HG03354 (cell line): ENCODE data around the gene SLC35F1.

Source experiments
- ATAC-seq: cut with Tn5 transposase; IDR thresholded peaks from one replicate; pipeline ENCODE4 v1.9.1; 2021; ENCODE audit warnings: mild to moderate bottlenecking; ENCODE audit not compliant: unreplicated experiment, poor library complexity, severe bottlenecking

Gene SLC35F1

DNA sequence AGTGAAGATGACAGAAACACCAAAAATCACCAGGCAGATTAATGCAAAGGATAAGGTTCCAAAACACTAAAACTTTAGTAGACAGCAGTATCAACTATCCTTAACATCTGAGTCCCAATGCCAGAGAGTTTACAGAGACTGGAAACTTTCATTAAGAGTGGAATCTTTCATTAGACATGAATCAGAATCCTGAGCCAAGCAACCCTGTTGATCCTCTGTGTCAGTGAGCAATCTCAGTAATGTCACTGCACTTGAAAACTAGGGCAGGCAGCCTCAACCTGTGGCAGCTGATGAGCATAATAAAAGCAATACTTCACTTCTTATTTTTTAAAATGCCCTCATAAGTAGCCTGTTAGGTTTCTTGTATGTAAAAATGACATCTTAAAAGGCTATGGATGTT is 388.3 kb downstream of the SLC35F1 start:
- no peak for ATAC-seq

DNA sequence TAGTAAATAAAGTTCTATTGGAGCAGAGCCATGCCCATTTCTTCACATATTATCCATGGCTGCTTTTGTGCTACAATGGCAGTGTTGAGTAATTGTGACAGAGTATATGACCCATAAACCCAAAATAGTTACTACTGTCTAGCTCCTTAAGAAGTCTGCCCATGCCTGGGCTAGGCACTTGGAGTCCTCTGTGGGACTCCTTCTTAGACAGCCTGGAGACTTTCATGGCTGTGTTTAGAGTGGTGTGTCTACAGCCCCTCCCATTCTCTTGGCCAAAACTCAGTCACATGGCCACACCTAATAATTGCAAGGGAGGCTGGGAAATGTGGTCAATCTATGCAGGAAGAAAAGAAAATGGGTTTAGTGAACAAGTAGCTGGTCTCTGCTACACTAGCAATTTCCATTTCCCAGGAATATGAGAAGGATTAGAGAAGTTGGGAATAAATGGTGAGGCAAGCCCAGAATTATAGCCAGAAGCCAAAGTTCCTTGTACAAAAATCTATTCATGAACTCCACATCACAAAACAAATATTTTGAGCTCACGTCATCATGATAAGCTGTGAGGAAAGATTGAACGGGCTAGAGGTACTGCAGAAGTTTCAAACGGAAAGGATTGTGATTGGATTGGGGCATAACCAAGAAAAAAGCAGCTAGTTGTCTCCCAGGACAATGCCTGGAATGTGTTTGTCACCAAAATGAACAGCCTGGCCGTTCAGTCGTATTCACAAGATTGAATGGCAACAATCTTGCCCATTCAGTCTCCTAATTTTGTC is 389.3 kb downstream of the SLC35F1 start:
- ATAC-seq = no peak

DNA sequence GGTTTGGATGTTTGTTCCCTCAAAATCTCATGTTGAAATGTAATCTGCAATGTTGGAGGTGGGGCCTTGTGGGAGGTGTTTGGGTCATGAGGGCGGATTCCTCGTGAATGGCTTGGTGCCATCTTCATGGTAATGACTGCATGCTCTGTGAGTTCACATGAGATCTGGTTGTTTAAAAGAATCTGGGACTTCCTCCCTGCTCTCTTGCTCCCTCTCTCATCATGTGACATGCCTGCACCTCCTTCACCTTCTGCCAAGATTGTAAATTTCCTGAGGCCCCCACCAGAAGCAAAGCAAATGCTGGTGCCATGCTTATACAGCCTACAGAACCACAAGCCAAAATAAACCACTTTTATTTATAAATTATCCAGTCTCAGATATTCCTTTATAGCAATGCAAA is 390.8 kb downstream of the SLC35F1 start:
- ATAC-seq = no peak

DNA sequence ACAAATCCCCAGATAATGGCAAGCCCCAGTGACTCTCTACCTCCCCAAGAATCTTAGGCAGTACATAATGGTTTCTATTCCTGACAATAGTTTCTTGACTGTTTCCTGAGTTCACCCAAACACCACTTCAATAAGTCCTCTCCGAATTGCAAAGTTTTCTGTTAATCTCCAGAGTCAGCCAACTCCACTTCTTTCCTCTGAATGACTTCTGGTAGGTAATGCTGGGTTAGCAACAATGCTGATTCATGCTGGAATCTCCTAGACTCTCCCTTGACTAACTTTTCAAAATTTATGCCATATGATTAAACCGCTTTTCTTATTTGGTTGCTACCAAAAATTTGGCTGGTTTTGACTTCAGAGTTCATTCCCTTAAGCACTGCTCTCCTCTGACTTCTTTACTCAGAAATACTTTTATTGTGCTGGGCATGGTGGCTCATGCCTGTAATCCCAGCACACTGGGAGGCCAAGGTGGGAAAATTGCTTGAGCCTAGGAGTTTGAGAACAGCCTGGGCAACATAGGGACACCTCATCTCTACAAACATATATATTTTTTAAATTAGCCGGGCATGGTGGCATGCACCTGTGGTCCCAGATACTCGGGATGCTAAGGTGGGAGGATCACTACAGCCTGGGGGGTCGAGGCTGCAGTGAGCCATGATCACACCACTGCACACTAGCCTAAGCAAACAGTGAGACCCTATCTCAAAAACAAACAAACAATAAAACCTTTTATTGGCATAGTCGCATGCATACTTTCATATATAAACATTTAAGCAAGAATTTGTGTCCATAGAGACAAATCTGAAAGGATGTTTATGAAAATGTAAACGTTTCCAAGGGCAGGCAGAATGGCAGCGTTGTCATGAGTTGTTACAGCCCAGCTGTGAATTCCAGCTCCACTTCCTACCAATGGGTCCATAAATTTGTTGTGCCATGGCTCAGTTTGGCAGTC is 391.7 kb downstream of the SLC35F1 start:
- no peak for ATAC-seq

DNA sequence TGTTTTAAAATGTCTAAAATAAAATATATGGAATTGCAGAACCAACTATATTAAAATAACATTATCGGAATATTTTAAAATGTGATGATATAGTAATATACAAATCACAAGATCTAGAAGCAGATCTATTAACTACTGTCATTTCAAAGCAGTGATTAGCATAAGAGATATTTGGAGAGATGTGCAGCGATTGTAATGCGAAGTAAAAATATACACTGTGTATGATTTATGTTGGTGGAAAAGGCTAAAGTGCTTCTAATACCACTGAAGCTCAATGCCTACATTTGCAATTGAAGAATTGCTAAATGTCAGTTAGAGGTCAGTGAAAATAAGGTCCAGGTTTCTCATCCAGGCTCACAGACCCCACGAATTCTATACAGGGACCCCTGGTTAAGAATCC is 392.4 kb downstream of the SLC35F1 start:
- ATAC-seq = no peak

DNA sequence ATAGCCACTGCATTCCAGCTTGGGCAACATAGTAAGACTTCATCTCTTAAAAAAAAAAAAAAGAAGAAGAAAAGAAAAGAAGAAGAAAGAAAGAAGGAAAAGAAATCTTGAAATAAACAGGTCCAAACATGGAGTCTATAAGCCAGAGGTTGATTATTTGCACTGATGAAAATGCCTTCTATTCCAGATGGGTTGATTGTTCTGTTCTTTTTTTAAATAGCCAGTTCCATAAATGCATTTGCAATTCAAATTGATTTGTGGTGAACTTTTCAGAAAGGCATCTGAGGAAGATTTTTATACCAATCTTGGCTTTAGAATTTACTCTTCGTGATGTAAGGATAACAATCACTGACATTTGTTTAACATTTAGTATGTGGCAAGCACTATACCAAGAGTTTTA is 397.3 kb downstream of the SLC35F1 start:
- no peak for ATAC-seq

DNA sequence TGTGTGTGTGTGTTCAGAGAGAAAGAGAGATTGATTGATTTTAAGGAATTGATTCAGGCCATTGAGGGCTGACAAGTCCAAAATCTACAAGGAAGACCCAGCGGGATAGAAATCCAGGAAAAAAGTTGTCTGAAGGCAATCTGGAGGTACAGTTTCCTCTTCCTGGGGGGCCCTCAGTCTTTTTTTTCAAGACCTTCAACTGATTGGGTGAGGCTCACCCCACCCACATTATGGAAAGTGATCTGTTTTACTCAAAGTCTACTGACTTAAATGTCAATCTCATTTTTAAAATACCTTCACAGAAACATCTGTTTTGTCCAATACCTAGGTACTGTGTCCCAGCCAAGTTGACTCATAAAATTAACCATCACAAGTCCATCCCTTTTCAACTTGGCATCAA is 398.0 kb downstream of the SLC35F1 start:
- no peak for ATAC-seq

DNA sequence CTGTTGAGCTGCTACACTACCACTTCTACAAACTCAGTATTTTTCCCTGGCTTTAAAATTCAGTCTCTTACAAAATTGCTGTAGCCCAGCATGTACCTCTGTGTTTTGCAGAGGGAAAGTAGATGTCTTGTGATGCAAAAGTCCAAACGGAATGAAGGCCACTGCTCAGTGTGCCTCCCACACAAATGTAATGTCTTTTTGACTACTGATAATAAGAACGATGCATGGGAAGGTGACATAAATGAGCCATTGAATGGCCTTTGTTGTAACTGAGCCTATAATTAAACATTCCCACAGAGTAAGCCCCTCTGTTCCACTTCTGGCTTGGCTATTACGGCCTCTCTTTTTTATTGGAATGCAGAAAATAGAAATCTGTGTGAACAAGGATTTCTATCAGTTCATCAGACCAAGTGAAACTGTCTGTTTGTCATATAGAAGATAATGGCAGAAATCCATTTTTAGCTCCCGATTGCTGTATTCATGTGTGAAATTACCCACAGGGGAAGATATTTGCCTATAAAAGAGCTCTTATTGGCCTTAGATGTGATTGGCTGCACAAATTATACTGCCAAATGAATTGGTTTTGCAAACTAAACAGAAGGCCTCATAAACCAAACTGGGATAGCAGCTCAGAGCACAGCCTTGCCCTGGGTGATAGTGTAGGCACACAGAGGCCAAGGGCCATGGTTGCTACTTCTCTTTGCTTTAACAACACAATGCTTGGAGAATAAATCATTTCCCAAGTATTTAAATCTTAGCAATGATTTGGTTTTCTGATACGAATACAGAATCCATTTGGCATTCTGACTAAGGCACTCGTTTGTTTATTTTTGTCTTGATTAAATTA is 399.6 kb downstream of the SLC35F1 start:
- no peak for ATAC-seq

DNA sequence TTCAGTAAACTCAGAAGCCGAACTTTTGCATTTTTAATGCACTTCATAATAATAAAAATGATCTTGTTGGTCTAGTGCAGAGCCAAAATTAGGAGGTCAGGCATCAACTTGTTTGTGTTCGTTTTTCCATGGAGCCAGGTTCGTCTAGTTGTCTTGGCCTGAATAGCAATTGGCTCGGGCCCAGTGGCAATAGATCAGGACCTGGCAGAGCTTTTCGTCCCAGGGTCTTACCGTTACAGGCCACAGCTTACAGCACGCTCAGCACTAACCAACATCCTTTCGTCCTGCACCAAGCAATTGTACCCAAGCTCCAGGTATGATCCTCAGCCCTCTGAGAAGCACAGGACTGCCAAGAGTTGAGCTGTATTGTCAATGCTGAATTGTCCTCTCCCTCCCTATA is 400.5 kb downstream of the SLC35F1 start:
- no peak for ATAC-seq

DNA sequence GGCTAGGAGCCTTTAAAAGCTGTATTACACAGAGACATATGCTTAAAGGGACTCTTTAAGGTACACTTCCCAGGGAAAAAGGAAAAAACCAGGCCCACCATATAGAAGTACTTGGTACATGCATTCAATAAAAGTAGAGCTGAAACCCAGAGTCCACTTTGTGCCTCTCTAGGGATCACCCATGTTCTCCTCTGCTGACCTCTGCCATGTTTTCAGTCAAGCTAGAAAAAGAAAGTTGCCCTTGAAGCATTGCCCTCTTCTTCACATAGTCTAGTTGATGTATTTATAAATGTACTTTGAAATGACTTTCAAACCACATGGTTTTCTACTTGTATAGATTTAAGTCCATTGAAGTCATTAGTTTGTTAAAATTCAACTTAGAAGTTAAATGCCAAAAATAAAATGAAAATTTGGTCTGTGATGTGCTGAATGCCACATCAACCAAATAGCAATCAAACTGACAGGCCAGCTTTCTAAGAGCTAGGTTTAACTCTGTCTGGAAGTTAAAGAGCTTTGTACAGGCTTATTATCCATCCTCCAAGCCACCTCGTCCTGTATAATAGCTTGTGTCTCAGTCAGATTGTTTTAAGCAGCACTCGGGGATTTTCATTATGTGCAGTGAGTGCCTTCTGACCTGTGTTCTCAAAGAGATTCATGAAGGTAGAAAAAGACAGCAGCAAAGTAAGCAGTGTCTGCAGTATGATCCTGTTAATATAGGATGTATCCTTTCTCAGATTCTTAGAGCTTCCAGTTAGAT is 402.5 kb downstream of the SLC35F1 start:
- no peak for ATAC-seq

DNA sequence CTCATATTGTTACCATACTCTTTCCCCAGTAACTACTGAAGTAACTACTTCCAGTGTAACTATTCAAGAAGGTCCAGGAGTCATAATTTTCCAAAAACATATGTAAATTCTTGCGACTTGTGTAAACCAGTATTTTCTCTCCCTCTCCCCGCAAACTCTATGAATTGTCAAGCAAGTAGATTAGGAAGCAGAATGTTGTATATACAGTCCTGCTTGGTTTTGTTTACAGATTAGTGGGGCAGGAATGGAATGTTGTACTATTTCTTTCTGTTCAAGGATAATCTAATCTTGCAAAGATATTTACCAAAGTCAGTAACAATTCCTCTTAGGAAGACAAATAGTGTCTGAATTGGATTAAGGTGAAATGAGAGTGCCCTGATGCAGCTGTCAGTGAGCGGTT is 406.1 kb downstream of the SLC35F1 start:
- no peak for ATAC-seq

DNA sequence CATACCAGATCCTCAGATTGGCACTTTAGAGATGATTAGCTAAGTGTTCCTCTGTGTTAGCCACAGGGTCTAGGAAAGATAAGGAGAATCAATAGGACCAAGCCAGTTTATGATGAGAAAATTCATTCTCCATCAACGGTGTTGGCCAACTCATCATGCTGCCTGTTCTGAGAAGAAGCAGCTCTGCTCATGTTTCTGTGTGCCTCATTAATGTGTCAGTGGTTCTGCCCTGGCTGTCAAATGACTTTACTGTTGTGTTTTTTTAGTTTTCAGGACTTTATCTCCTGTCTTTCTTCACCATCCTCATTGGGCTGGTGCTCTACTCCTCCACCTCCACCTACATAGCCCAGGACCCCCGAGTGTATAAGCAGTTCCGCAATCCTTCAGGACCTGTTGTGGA is 406.7 kb downstream of the SLC35F1 start:
- no peak for ATAC-seq

DNA sequence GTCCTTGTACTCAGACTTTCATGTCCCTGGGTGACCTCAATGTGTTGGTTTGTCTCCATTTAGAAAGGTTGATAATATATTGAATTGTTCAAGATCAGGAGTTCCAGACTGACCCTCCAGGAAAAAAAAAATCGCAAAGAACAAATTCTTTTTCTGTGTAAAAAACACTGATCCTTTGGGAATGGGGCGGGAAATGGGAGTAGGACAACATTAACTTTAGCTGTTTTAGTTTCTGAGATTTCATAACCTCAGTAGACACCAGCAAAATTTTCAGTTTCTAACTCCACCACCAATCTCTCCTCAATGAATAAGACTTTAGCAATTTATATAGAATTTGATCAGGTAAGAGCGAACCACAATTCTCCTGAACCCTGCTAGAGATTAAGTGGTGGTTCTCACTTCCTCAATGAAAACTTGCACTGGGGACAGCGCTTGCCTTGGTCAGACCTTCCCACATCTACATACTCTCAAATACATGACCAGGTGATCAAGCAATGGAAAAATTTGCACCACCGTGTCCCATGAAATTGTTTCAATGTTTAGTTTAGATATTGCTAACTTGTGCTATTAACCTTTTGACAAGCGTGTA is 409.8 kb downstream of the SLC35F1 start:
- ATAC-seq = no peak

DNA sequence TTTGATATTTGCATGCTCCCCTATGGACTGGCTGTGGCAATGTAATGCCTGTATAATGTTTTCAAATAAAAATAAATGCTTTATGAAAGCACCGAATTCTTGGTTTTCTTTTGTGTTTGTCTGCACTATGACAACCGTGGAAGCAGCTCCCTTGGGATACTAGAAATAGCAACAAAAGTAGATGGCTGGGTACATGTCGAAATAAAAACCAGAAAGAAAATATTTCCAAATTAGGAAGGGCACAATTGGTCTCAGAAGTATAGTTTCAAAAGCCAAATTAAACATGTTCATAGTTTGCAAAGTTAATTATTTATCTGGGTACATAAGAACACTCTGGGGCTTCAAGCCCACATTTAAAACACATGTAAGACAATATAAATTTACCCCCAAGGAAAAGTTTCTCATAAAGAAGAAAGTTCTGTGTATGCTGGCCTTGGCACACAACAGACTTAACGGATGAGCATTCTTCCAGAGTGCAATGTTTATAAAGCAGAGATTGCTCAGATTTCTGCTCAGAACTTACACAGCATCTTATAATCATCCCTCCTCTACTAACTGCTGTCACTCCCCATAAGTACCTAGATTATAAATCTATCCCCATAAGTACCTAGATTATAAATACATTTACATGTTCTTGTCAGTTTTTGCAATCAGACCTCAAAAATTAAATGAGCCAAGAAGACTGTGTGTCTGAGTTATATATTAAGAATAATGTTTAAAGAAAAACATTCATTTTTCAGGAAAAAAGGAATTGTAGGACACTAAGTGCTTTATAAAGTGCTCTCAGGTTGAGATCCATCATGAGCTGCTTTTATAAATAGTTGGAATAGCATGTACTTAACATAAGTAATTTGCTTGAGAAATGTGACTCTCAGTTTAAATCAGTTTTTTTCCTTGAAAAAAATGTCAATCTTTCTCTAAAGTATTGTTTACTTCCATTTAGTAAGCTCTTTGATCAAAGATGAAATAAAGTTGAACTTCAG is 410.8 kb downstream of the SLC35F1 start:
- ATAC-seq = no peak

DNA sequence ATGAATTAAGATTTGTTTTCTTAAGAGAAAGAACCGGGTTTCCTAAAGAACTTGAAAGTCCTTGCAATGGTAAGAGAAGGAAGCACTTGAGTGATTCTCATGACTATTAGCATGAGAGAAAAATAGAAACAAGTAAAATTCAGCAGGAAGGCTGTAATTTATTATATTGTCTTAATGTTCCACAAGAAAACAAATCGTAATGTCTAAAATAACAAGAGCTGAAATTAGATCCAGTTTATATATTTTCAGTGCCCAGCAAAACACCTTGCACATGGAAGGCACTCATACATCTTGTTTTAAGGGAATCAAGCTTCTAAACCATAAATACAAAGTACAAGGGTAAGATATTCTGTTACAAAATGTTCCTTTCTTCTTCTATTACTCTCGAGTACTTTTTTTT is 411.6 kb downstream of the SLC35F1 start:
- ATAC-seq = no peak

DNA sequence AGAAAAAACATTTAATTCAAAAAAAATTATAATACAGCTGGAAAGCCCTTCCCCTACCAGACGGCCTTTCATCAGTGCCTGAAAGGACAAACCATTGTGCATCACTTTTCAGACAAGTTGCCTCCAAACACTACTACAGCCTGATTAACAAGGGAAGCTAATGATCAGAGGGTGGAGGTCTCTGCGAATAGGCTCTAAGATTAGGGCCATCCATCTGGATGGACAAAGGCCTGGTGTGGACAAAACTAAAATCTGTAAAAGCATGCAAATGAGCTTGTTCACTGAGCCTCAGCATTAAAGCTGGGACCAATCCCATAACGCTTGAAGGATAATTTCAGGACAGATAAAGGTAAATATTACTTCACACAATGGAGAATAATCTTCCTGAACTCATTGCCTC is 412.4 kb downstream of the SLC35F1 start:
- no peak for ATAC-seq

DNA sequence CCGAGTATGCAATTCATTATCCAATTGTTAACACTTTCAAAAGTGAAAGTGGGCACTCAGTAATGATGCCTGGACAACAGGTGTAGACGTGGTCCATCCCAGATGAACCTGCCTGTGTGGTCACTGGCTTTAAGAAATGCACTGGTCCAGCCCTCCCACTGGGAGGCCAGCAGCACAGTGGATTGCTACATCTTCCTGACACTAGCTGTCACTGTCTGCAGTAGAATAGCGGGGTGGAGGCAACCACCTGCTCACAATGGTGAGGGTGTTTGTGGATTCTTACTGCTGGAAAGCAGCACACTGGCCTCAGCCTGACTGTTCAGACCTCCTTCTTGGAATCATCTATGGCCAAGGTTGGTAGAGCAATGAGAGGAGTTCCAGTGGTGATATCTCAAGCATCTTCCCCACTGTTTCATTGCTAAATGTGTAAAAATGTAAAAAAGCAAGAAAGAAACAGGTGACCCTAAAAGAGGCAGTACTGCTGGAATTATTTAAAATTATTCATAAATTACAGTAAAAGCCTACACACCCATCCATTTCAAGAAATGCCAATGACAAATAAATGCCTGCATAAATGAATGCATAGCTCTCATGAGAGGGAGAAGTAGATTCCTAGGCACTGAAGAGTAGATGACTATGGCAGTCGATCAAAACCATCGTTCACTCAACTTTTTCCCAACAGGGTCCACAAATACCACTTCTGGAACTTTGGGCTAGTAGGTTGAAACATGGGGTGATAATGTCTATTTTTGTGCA is 413.0 kb downstream of the SLC35F1 start:
- no peak for ATAC-seq
